HFFc6 (cell line): ENCODE results near the gene SEC22A. TPM values are rescaled to one million over a fixed set of nuclear protein-coding genes. Genes with fewer than 3 reads are reported as not detected.

Experiments used
- DNase-seq: peaks from one replicate; pipeline ENCODE4 v3.0.0-alpha.2; 2018
- H3K27ac Mint-ChIP-seq: 2 replicates; pipeline ENCODE4 v1.8.0; 2020; ENCODE audit warnings: mild to moderate bottlenecking, mixed read lengths
- H3K27me3 Mint-ChIP-seq: 2 replicates; pipeline ENCODE4 v1.8.0; 2021; ENCODE audit warnings: mild to moderate bottlenecking, moderate library complexity, mixed read lengths; ENCODE audit not compliant: insufficient read depth
- H3K36me3 Mint-ChIP-seq: 2 replicates; pipeline ENCODE4 v1.8.0; 2021; ENCODE audit warnings: low read depth, mixed read lengths
- H3K4me1 Mint-ChIP-seq: 2 replicates; pipeline ENCODE4 v1.8.0; 2020; ENCODE audit warnings: low read depth, mixed read lengths
- H3K4me3 Mint-ChIP-seq: 2 replicates; pipeline ENCODE4 v1.8.0; 2020; ENCODE audit warnings: mild to moderate bottlenecking, moderate library complexity, mixed read lengths
- H3K9me3 Mint-ChIP-seq: 2 replicates; pipeline ENCODE4 v1.8.0; 2020; ENCODE audit warnings: mild to moderate bottlenecking, mixed read lengths
- CTCF ChIP-seq: fragments of 200-600 bp; sonication (generic); IDR thresholded peaks from 2 replicates; pipeline ENCODE4 v1.5.0; 2021; ENCODE audit warnings: antibody characterized with exemption, mild to moderate bottlenecking
- total RNA-seq, 6 experiments: library from RNA; stranded (reverse); fragmentation: NEBNext Ultra II Directional; extraction: Animal tissue kit (Norgen Biotek cat#: 25700); gene quantifications; 2 replicates in 1 of 6; 3 replicates in 5 of 6; pipeline ENCODE4 v1.2.3, GENCODE V29; 2021

SEC22A gene
- total RNA-seq, 6 experiments from 2014 or later = 13.7 to 20.8 (median 18.0) TPM

- H3K36me3 Mint-ChIP-seq = no peaks in the 10 kb centered on the region; the same call in 1 of the 2 replicates
- peaks cover 52% of the 10 kb centered on the region for H3K27me3 Mint-ChIP-seq
- no peak overlapping the region for H3K27ac Mint-ChIP-seq
- no peaks in the 10 kb centered on the region; the same call in 1 of the 2 replicates for H3K9me3 Mint-ChIP-seq
- H3K4me3 Mint-ChIP-seq = no peak overlapping the region
- DNase-seq = no peak
- H3K4me1 Mint-ChIP-seq = no peaks in the 10 kb centered on the region
- no peak for TF ChIP-seq CTCF
These were observed 89.2 kb downstream of the SEC22A start for GRCh38 chr3:123290962-123291361.

DNA sequence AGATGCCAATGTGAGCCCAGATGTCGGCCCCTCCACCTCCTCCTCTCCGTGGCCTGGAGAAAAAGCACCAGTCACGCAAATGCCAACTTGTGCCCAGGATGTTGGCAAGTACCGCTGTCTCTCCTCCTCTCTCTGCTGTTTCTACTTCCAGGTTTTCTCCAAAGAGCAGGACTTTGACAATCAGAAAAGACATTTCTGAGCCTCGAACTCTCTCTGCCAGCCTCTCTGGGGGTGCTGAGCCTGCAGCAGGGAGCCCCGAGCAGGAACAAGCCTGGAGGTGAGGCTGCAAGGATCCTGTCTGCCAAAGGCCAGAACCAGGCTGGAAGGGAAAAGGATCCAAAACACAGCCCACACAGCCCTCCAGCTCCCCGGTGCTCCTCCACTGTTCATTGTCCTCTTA is 89.7 kb downstream of the SEC22A start:
- Mint-ChIP-seq H3K27ac (no peak overlapping the region), H3K27me3 (peaks cover 56% of the 10 kb centered on the region), H3K4me3 (no peak overlapping the region), H3K36me3 (no peaks in the 10 kb centered on the region; the same call in 1 of the 2 replicates), H3K9me3 (no peaks in the 10 kb centered on the region; the same call in 1 of the 2 replicates), H3K4me1 (no peaks in the 10 kb centered on the region)
- TF ChIP-seq CTCF = no peak
- DNase-seq = no peak

- H3K27me3 Mint-ChIP-seq = peaks cover 59% of the 10 kb centered on the region
- no peak for TF ChIP-seq CTCF
- no peak overlapping the region for H3K4me3 Mint-ChIP-seq
- no peaks in the 10 kb centered on the region for H3K4me1 Mint-ChIP-seq
- no peaks in the 10 kb centered on the region for H3K9me3 Mint-ChIP-seq
- no peaks in the 10 kb centered on the region; the same call in 1 of the 2 replicates for H3K36me3 Mint-ChIP-seq
- H3K27ac Mint-ChIP-seq = no peak overlapping the region
- no peak for DNase-seq
These were observed 90.9 kb downstream of the SEC22A start for GRCh38 chr3:123292321-123293310.

DNA sequence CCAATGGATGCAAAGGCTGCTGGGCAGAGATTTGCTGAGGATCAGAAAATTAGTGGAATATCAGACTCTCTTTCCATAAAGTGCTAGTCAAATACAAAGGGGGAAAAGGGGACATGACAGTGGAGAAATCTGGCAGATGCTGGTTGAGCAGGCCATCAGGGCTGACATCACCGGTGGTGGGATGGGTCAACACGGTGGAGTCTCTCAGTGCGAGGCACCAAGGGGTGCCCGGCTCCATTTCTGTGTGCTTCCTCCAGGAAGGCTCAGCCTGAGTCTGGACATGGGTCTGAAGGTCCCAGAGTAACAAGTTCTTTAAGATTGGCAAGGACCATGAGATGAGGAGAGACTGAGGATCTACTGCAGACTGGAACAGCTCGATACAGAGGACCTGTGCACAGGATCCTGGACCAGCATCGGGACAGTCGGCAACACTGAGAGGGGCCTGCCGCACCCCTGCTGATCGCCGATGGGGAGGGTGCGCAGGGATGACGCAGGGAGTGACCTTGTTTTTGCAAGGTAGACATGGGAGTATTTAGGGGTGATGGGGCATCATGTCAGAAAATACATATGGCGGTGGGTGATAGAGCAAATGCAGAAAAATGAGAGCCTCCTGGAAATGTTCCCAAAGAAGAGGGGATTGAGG is 92.7 kb downstream of the SEC22A start:
- Mint-ChIP-seq H3K9me3 (no peaks in the 10 kb centered on the region), H3K4me1 (peaks cover 11% of the 10 kb centered on the region), H3K27ac (no peak overlapping the region), H3K4me3 (no peak overlapping the region), H3K27me3 (peaks cover 59% of the 10 kb centered on the region), H3K36me3 (no peaks in the 10 kb centered on the region; the same call in 1 of the 2 replicates)
- no peak for DNase-seq
- TF ChIP-seq CTCF = no peak

DNA sequence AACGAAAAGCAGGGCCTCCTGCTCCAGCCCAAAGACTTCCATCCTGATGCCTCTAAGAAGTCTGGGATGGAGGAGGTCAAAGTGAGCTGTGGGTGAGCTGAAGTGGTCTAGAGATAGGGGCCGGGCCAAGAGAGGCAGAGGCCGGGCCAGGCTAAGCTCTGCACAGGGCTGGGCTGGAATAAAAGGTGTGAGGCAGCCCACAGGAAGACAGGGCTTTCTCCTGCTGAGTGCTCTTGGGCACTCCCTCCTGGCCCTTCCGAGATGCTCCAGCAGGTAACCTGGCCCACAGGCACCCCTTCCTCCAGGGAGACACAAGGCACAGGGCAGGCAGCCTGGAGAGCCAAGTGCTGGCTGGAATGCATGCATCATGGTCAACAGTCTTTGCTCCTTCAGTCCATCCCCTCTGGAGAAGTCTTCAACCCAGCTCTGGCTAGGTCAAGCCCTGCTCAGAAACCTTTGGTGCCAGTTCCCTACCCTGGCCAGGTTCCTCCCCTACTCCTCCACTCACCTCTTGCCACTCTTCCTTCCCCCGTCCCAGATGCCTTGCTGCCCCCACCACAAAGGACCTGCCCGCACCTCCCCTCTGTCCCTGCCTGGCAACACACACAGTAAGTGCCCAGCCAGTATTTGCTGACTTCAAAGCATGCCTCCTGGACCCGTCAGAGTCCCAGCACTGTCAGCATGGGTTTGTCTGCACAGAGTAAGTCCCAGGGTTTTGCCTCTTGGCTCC is 93.6 kb downstream of the SEC22A start:
- peaks cover 60% of the 10 kb centered on the region for H3K27me3 Mint-ChIP-seq
- no peak for TF ChIP-seq CTCF
- H3K9me3 Mint-ChIP-seq = no peaks in the 10 kb centered on the region
- no peak overlapping the region for H3K4me3 Mint-ChIP-seq
- no peaks in the 10 kb centered on the region for H3K36me3 Mint-ChIP-seq
- DNase-seq = no peak
- no peak overlapping the region for H3K27ac Mint-ChIP-seq
- peaks cover 11% of the 10 kb centered on the region for H3K4me1 Mint-ChIP-seq
